ENCODE data around the gene AGTPBP1. TPM values are rescaled to one million over a fixed set of nuclear protein-coding genes. Genes with fewer than 3 reads are reported as not detected.

Gene AGTPBP1
- total RNA-seq, 4 donors from 2014 or later = 12.5 to 15.1 (median 14.0) TPM

- no peak for DNase-seq (ENCODE audit: low spot score in 2 of 2)
- 72 to 74% methylated on average over 2 of the region's 2 CpGs for WGBS, 2 donors
- no peak overlapping the region for H3K4me3 ChIP-seq (ENCODE audit: low read depth, poor library complexity, severe bottlenecking)
- TF ChIP-seq POLR2A (IDR thresholded peaks at IDR 0.05) = no peak
- TF ChIP-seq CTCF (IDR thresholded peaks at IDR 0.05) = no peak
- intact Hi-C loops (cut with DNase I; ENCODE audit: low total_unique reads) = no loop called here
These were observed 53.4 kb downstream of the AGTPBP1 start for GRCh38 chr9:85688361-85688760.

DNA sequence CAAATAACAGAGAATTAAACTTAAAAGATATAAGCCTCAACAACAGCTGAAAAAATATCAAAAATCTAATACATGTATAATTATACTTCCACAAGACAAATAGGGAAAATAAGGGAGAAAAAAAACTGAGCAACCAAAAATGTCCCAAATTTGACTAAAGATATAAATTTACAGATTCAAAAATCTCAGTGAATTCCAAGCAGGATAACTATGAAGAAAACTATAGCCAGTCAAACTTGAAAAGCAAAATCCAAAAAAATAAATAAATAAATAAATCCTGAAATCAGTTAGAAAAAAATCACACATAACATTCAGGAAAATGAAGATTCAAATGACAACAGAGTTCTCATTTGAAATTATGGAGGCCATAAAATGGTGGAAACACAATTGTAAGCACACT lies 56.7 kb downstream of the AGTPBP1 start:
- intact Hi-C loops (cut with DNase I; ENCODE audit: low total_unique reads) = no loop called here
- no peak for TF ChIP-seq POLR2A (IDR thresholded peaks at IDR 0.05)
- H3K4me3 ChIP-seq (ENCODE audit: low read depth, poor library complexity, severe bottlenecking) = no peak overlapping the region
- DNase-seq (ENCODE audit: low spot score in 2 of 2) = no peak

GRCh38 chr9:85676790-85677189 lies 65.0 kb downstream of the AGTPBP1 start:
- WGBS, 2 donors = 97 to 98% methylated on average over 2 of the region's 2 CpGs
- DNase-seq (ENCODE audit: low spot score in 2 of 2) = no peak
- no peak overlapping the region for H3K4me3 ChIP-seq (ENCODE audit: low read depth, poor library complexity, severe bottlenecking)
- intact Hi-C loops (cut with DNase I; ENCODE audit: low total_unique reads) = no loop called here
- no peak for TF ChIP-seq CTCF (IDR thresholded peaks at IDR 0.05)
- no peak for TF ChIP-seq POLR2A (IDR thresholded peaks at IDR 0.05)

DNA sequence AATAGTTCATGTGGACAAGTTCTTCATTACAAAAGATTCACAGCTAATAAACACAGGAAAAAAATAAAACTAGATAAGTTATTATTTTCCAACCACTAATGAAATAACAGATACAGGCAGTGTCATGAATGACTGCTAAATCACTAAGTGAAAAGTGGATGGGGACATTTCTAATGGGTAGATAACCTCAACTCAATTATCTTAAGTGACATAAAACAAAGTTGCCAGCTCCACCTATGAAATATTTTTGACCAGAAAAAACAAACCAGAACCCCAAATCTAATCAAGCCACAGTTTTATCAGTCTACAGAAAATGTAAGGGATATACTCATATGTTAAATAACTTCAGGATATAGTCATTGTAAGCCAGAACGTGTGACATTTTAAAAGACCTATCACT lies 74.4 kb downstream of the AGTPBP1 start:
- no peak for DNase-seq (ENCODE audit: low spot score in 2 of 2)
- no peak overlapping the region for H3K4me3 ChIP-seq (ENCODE audit: low read depth, poor library complexity, severe bottlenecking)
- intact Hi-C loops (cut with DNase I; ENCODE audit: low total_unique reads) = no loop called here
- 84 to 95% methylated on average over 1 of the region's 1 CpG for WGBS, 2 donors
- TF ChIP-seq CTCF (IDR thresholded peaks at IDR 0.05) = no peak
- no peak for TF ChIP-seq POLR2A (IDR thresholded peaks at IDR 0.05)

DNA sequence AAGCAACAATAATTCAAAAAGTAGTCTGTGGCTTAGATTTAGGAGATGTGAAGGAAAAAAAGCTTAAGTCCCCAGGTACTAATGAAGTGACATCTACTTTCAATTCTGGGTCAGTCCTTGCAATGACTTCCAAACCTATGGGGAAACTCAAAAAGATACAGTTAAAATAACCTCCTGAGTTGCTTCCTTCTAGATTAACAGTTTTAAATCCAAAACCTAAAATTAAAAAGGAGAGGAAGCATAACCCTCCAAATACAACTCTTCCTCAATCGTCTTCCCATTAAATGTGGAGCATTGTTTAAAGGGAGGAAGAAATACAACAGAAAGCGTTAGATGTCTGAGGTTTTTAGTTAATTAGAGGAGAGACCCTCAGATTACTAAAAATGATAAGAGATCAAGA lies 75.7 kb downstream of the AGTPBP1 start:
- 89 to 90% methylated on average over 2 of the region's 2 CpGs for WGBS, 2 donors
- intact Hi-C loops (cut with DNase I; ENCODE audit: low total_unique reads) = no loop called here
- no peak overlapping the region for H3K4me3 ChIP-seq (ENCODE audit: low read depth, poor library complexity, severe bottlenecking)
- DNase-seq (ENCODE audit: low spot score in 2 of 2) = no peak
- TF ChIP-seq POLR2A (IDR thresholded peaks at IDR 0.05) = no peak
- no peak for TF ChIP-seq CTCF (IDR thresholded peaks at IDR 0.05)

- DNase-seq (ENCODE audit: low spot score in 2 of 2) = no peak
- intact Hi-C loops (cut with DNase I; ENCODE audit: low total_unique reads) = no loop called here
- TF ChIP-seq CTCF (IDR thresholded peaks at IDR 0.05) = no peak
- no peak for TF ChIP-seq POLR2A (IDR thresholded peaks at IDR 0.05)
- WGBS, 2 donors = 80 to 82% methylated on average over 1 of the region's 1 CpG
- no peak overlapping the region for H3K4me3 ChIP-seq (ENCODE audit: low read depth, poor library complexity, severe bottlenecking)
These were observed 79.2 kb downstream of the AGTPBP1 start for GRCh38 chr9:85662573-85662972.

Data from lower leg skin (tissue), 4 donors.